H1 (cell line): ENCODE data around the gene CAV1. TPM values are rescaled to one million over a fixed set of nuclear protein-coding genes. Genes with fewer than 3 reads are reported as not detected.

Source experiments
- CTCF ChIA-PET: fragments of 300-600 bp; sonication (Branson Sonifier 250); formaldehyde crosslinking; loops from one replicate; lab custom pipeline; 2021; ENCODE audit not compliant: partially characterized antibody; lab: Charles Lee
- POLR2A ChIA-PET: fragments of 300-600 bp; sonication (Branson Sonifier 250); formaldehyde crosslinking; loops from one replicate; lab custom pipeline; 2021; ENCODE audit warnings: inconsistent platforms; ENCODE audit not compliant: partially characterized antibody; lab: Charles Lee
- DNase-seq, 2 experiments: peaks; one replicate each; pipeline versions ENCODE4 v3.0.0 to v3.0.0-alpha.2; 2010 to 2022; ENCODE audit warnings: low spot score in 2 of 2, low read depth in 1 of 2, mixed read lengths in 1 of 2
- FAIRE-seq: peaks from 2 replicates; lab custom pipeline; 2011; peaks lifted over from hg19 to GRCh38; lab: Jason Lieb, UNC
- H2AFZ ChIP-seq: 2 replicates; pipeline ENCODE4 v1.8.1; 2012; ENCODE audit warnings: low read length, inconsistent platforms
- H2AK5ac ChIP-seq: 2 replicates; pipeline ENCODE4 v1.6.1; 2013; ENCODE audit warnings: low read depth, low read length
- H2BK120ac ChIP-seq: replicated peaks from 2 replicates; pipeline ENCODE3; 2013; ENCODE audit warnings: low read depth, low read length, inconsistent platforms
- H2BK12ac ChIP-seq: 2 replicates; pipeline ENCODE4 v1.6.1; 2013; ENCODE audit warnings: low read depth, low read length
- H2BK15ac ChIP-seq: 2 replicates; pipeline ENCODE4 v1.6.1; 2013; ENCODE audit warnings: low read length
- H2BK20ac ChIP-seq: 2 replicates; pipeline ENCODE4 v1.6.1; 2013; ENCODE audit warnings: low read length
- H2BK5ac ChIP-seq: 2 replicates; pipeline ENCODE4 v1.6.1; 2013; ENCODE audit warnings: low read depth, low read length
- H3K14ac ChIP-seq: 2 replicates; pipeline ENCODE4 v1.6.1; 2013; ENCODE audit warnings: inconsistent platforms; ENCODE audit not compliant: insufficient read length
- H3K18ac ChIP-seq: 2 replicates; pipeline ENCODE4 v1.6.1; 2013; ENCODE audit warnings: low read length; ENCODE audit errors: extremely low read depth
- H3K23ac ChIP-seq: 2 replicates; pipeline ENCODE4 v1.6.1; 2013; ENCODE audit warnings: inconsistent platforms; ENCODE audit not compliant: insufficient read length
- H3K23me2 ChIP-seq: 2 replicates; pipeline ENCODE4 v1.6.1; 2013; ENCODE audit warnings: low read depth, low read length
- H3K27ac ChIP-seq: 2 replicates; pipeline ENCODE4 v1.6.1; 2011; ENCODE audit warnings: low read depth, low read length, inconsistent platforms
- H3K27me3 ChIP-seq, 4 experiments: replicated peaks in 1 of 4; 1 replicate in 1 of 4; 2 replicates in 3 of 4; pipeline versions ENCODE4 v1.6.1 to v1.8.1; 2011 to 2013; ENCODE audit warnings: low read length in 3 of 4, mild to moderate bottlenecking in 3 of 4, inconsistent platforms in 2 of 4, mixed read lengths in 2 of 4, moderate library complexity in 1 of 4; ENCODE audit not compliant: control insufficient read depth in 3 of 4, insufficient read depth in 3 of 4; ENCODE audit errors: extremely low read depth in 1 of 4
- H3K36me3 ChIP-seq, 4 experiments: 2 replicates each; pipeline versions ENCODE4 v1.6.1 to v1.8.1; 2011 to 2013; ENCODE audit warnings: mild to moderate bottlenecking in 4 of 4, low read length in 3 of 4, moderate library complexity in 2 of 4, control low read depth in 1 of 4, inconsistent platforms in 1 of 4; ENCODE audit not compliant: insufficient read depth in 4 of 4, control insufficient read depth in 2 of 4
- H3K4ac ChIP-seq: replicated peaks from 2 replicates; pipeline ENCODE3; 2013; ENCODE audit warnings: low read length, low read depth, mixed read lengths, inconsistent platforms; ENCODE audit not compliant: insufficient read length
- H3K4me1 ChIP-seq, 4 experiments: replicated peaks in 1 of 4; 1 replicate in 1 of 4; 2 replicates in 3 of 4; pipeline versions ENCODE4 v1.6.1 to v1.8.1; 2011 to 2013; ENCODE audit warnings: low read length in 3 of 4, inconsistent platforms in 2 of 4, mixed read lengths in 1 of 4; ENCODE audit not compliant: insufficient read depth in 4 of 4, control insufficient read depth in 3 of 4
- H3K4me2 ChIP-seq, 2 experiments: 2 replicates each; pipeline versions ENCODE4 v1.6.1 to v1.8.1; 2011 to 2013; ENCODE audit warnings: low read depth in 2 of 2, low read length in 2 of 2, control low read depth in 1 of 2, inconsistent platforms in 1 of 2, mild to moderate bottlenecking in 1 of 2; ENCODE audit not compliant: insufficient read depth in 1 of 2
- H3K4me3 ChIP-seq, 4 experiments: fragments of 200-600, 300-600 bp in 1 of 4; sonication (generic), shearing (Covaris generic), sonication (Bioruptor Twin) in 1 of 4; 2 replicates each; pipeline versions ENCODE4 v1.5.1 to v1.8.1; 2011 to 2016; ENCODE audit warnings: low read length in 4 of 4, low read depth in 3 of 4, control low read depth in 2 of 4, inconsistent platforms in 2 of 4, mild to moderate bottlenecking in 2 of 4, mixed read lengths in 1 of 4, moderate library complexity in 1 of 4; ENCODE audit not compliant: insufficient read depth in 2 of 4; ENCODE audit errors: extremely low read depth in 1 of 4
- H3K56ac ChIP-seq: replicated peaks from 2 replicates; pipeline ENCODE3; 2013; ENCODE audit warnings: low read depth, mild to moderate bottlenecking, mixed read lengths, low read length, inconsistent platforms; ENCODE audit not compliant: insufficient read length
- H3K79me1 ChIP-seq: 2 replicates; pipeline ENCODE4 v1.6.1; 2013; ENCODE audit warnings: low read depth, low read length, control low read depth
- H3K79me2 ChIP-seq, 2 experiments: 2 replicates each; pipeline versions ENCODE4 v1.6.1 to v1.8.1; 2012 to 2013; ENCODE audit warnings: low read length in 2 of 2, mild to moderate bottlenecking in 2 of 2, inconsistent platforms in 1 of 2; ENCODE audit not compliant: insufficient read depth in 2 of 2, control insufficient read depth in 1 of 2
- H3K9ac ChIP-seq, 4 experiments: replicated peaks in 1 of 4; 1 replicate in 1 of 4; 2 replicates in 3 of 4; pipeline versions ENCODE4 v1.6.1 to v1.8.1; 2011 to 2013; ENCODE audit warnings: low read depth in 3 of 4, low read length in 3 of 4, control low read depth in 2 of 4, mild to moderate bottlenecking in 2 of 4, moderate library complexity in 2 of 4, inconsistent platforms in 1 of 4; ENCODE audit errors: extremely low read depth in 1 of 4
- H3K9me3 ChIP-seq, 2 experiments: 2 replicates each; pipeline versions ENCODE4 v1.6.1 to v1.8.1; 2012 to 2013; ENCODE audit warnings: mild to moderate bottlenecking in 2 of 2, moderate library complexity in 2 of 2, control low read depth in 1 of 2, inconsistent platforms in 1 of 2, low read depth in 1 of 2, low read length in 1 of 2, mixed read lengths in 1 of 2; ENCODE audit not compliant: insufficient read depth in 2 of 2
- H4K20me1 ChIP-seq, 2 experiments: replicated peaks in 1 of 2; 2 replicates each; pipeline versions ENCODE3 to v1.8.1; 2011 to 2013; ENCODE audit warnings: inconsistent platforms in 2 of 2, low read length in 2 of 2, mild to moderate bottlenecking in 1 of 2; ENCODE audit not compliant: insufficient read depth in 2 of 2, control insufficient read depth in 1 of 2
- H4K5ac ChIP-seq: 2 replicates; pipeline ENCODE4 v1.6.1; 2013; ENCODE audit warnings: low read length, low read depth, mixed read lengths, inconsistent platforms; ENCODE audit not compliant: insufficient read length
- H4K8ac ChIP-seq: 2 replicates; pipeline ENCODE4 v1.8.0; 2013; ENCODE audit warnings: mild to moderate bottlenecking, moderate library complexity, low read length, inconsistent platforms; ENCODE audit not compliant: insufficient read depth; ENCODE audit errors: extremely low read depth
- H4K91ac ChIP-seq: replicated peaks from 2 replicates; pipeline ENCODE3; 2013; ENCODE audit warnings: low read length, mixed read lengths, inconsistent platforms; ENCODE audit not compliant: insufficient read length
- CREB1 ChIP-seq: IDR thresholded peaks from 2 replicates; pipeline ENCODE4 v1.6.1; 2012; ENCODE audit warnings: inconsistent platforms
- SIN3A ChIP-seq, 2 experiments: IDR thresholded peaks in 1 of 2; conservative IDR thresholded peaks in 1 of 2; 2 replicates each; pipeline ENCODE4 v1.6.1; 2011 to 2012; ENCODE audit warnings: low read length in 2 of 2, improper control_type of control experiment in 1 of 2, low read depth in 1 of 2, mild to moderate bottlenecking in 1 of 2
- WGBS, 2 experiments: shearing (Covaris generic) in 1 of 2; methylation state at CpG; one replicate each; pipeline versions ENCODE4 v1.1.6 to v1.1.7; 2013 to 2015; ENCODE audit warnings: low lambda C conversion rate in 2 of 2, mixed read lengths in 2 of 2, inconsistent platforms in 1 of 2, low coverage in 1 of 2, missing lambda C conversion rate in 1 of 2; ENCODE audit not compliant: insufficient replicate concordance in 2 of 2, insufficient coverage in 1 of 2, insufficient read length in 1 of 2; ENCODE audit errors: extremely low coverage in 1 of 2, missing lambda C conversion rate in 1 of 2; 5-methylcytosine and 5-hydroxymethylcytosine counted together
- polyA plus RNA-seq, 7 experiments: library from polyadenylated mRNA; depleted of rRNA in 3 of 7; stranded (reverse) in 5 of 7; unstranded in 2 of 7; fragments of >200 nt in 5 of 7; fragments of 200-250 nt in 2 of 7; gene quantifications; 1 replicate in 5 of 7; 2 replicates in 1 of 7; 4 replicates in 1 of 7; pipeline versions ENCODE4 v1.2.1 to v1.2.3, GENCODE V29; 2011 to 2013; ENCODE audit warnings: missing spikeins in 2 of 7, mixed read lengths in 2 of 7
- total RNA-seq: library from RNA; stranded (reverse); fragmentation: NEBNext Ultra II Directional; extraction: Animal tissue kit (Norgen Biotek cat#: 25700); gene quantifications from 2 replicates; pipeline ENCODE4 v1.2.1, GENCODE V29; 2021

The CAV1 gene
- total and polyA plus RNA-seq, 2 of the 8 experiments (the other 6 are each of a cell fraction or from before 2014, with no cell fraction given): 16.3 to 21.8 TPM

DNA sequence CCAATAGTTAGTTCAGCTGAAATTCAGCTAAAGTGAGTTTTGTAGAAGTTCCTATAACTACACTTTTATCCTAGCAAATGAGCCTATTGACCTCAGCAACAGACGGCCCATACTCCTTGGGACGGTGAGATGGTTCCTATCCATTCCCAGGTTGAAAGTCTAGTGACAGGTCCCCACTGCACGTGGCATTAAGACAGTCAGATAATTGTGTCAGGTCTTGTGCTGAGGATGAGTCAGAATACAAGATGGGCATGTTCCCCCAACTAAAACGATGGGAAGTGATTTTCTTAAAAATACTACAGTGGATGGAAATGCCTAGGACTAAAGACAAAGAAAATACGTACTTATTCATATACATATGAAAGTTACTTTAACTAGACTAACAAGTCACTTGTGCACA lies 2.1 kb downstream of the CAV1 start:
- Histone ChIP-seq H3K4me3 (peak overlapping the region; percentile 72 to 97 (median 73); a peak in 7 of 8 replicates), H2AK5ac (no peak overlapping the region), H2BK20ac (no peak overlapping the region), H3K36me3 (no peaks in the 10 kb centered on the region), H3K79me1 (no peaks in the 10 kb centered on the region; the same call in 1 of the 2 replicates), H3K4me2 (peak overlapping the region; percentile 94 to 99), H3K27ac (no peak overlapping the region), H3K79me2 (no peaks in the 10 kb centered on the region), H3K9me3 (no peaks in the 10 kb centered on the region), H2AFZ (peak overlapping the region; percentile 100), H2BK120ac (no peak overlapping the region), H2BK12ac (peak overlapping the region; percentile 52; the same call in 1 of the 2 replicates), H2BK5ac (no peak overlapping the region), H3K23me2 (peaks cover 19% of the 10 kb centered on the region), H4K8ac (no peak overlapping the region), H4K5ac (no peak overlapping the region), H3K27me3 (peaks cover 0 to 20% (median 11%) of the 10 kb centered on the region in 4 experiments; a peak in 6 of 7 replicates), H2BK15ac (no peak overlapping the region), H4K91ac (no peak overlapping the region), H3K23ac (no peak overlapping the region), H3K56ac (no peak overlapping the region), H3K4me1 (peaks cover 2 to 10% (median 7%) of the 10 kb centered on the region in 4 experiments; a peak in 5 of 7 replicates), H3K9ac (peak overlapping the region in 1 of 4 experiments; percentile 23; a peak in 1 of 7 replicates), H3K14ac (no peak overlapping the region), H4K20me1 (no peaks in the 10 kb centered on the region), H3K18ac (no peak overlapping the region), H3K4ac (no peak overlapping the region)
- ChIA-PET POLR2A (interaction anchor here (1.2 to 1.5 kb wide), 4 partner anchors 12 to 316 kb away, joined by 3 to 5 read pairs (median 4); partner anchors contain the start of genes CAV2 and TES), CTCF (interaction anchor here (0.6 to 6.0 kb wide), 34 partner anchors 10 to 480 kb away, joined by 3 to 54 read pairs (median 4); partner anchors contain the start of gene CAV2)
- FAIRE-seq (no peak), DNase-seq (no peak)
- 40% methylated on average over 5 of the region's 5 CpGs; no CpG with 5 or more reads in 1 of the 2 experiments for WGBS, 2 experiments
- TF ChIP-seq SIN3A (conservative IDR thresholded peaks at IDR 0.05 in 1 of 2, IDR thresholded peaks at IDR 0.05 in 1 of 2; ENCODE audit: low read depth in 1 of 2, low read length in 2 of 2): no peak
- TF ChIP-seq CREB1: no peak
